H1 (cell line): ENCODE measurements around the gene HAS3. TPM values are rescaled to one million over a fixed set of nuclear protein-coding genes. Genes with fewer than 3 reads are reported as not detected.

ENCODE experiments used
- CTCF ChIA-PET: fragments of 300-600 bp; sonication (Branson Sonifier 250); formaldehyde crosslinking; loops from one replicate; lab custom pipeline; 2021; ENCODE audit not compliant: partially characterized antibody; lab: Charles Lee
- POLR2A ChIA-PET: fragments of 300-600 bp; sonication (Branson Sonifier 250); formaldehyde crosslinking; loops from one replicate; lab custom pipeline; 2021; ENCODE audit warnings: inconsistent platforms; ENCODE audit not compliant: partially characterized antibody; lab: Charles Lee
- DNase-seq, 2 experiments: peaks; one replicate each; pipeline versions ENCODE4 v3.0.0 to v3.0.0-alpha.2; 2010 to 2022; ENCODE audit warnings: low spot score in 2 of 2, low read depth in 1 of 2, mixed read lengths in 1 of 2
- FAIRE-seq: peaks from 2 replicates; lab custom pipeline; 2011; peaks lifted over from hg19 to GRCh38; lab: Jason Lieb, UNC
- H2AFZ ChIP-seq: 2 replicates; pipeline ENCODE4 v1.8.1; 2012; ENCODE audit warnings: low read length, inconsistent platforms
- H2AK5ac ChIP-seq: 2 replicates; pipeline ENCODE4 v1.6.1; 2013; ENCODE audit warnings: low read depth, low read length
- H2BK120ac ChIP-seq: replicated peaks from 2 replicates; pipeline ENCODE3; 2013; ENCODE audit warnings: low read depth, low read length, inconsistent platforms
- H2BK12ac ChIP-seq: 2 replicates; pipeline ENCODE4 v1.6.1; 2013; ENCODE audit warnings: low read depth, low read length
- H2BK15ac ChIP-seq: 2 replicates; pipeline ENCODE4 v1.6.1; 2013; ENCODE audit warnings: low read length
- H2BK20ac ChIP-seq: 2 replicates; pipeline ENCODE4 v1.6.1; 2013; ENCODE audit warnings: low read length
- H2BK5ac ChIP-seq: 2 replicates; pipeline ENCODE4 v1.6.1; 2013; ENCODE audit warnings: low read depth, low read length
- H3K14ac ChIP-seq: 2 replicates; pipeline ENCODE4 v1.6.1; 2013; ENCODE audit warnings: inconsistent platforms; ENCODE audit not compliant: insufficient read length
- H3K18ac ChIP-seq: 2 replicates; pipeline ENCODE4 v1.6.1; 2013; ENCODE audit warnings: low read length; ENCODE audit errors: extremely low read depth
- H3K23ac ChIP-seq: 2 replicates; pipeline ENCODE4 v1.6.1; 2013; ENCODE audit warnings: inconsistent platforms; ENCODE audit not compliant: insufficient read length
- H3K23me2 ChIP-seq: 2 replicates; pipeline ENCODE4 v1.6.1; 2013; ENCODE audit warnings: low read depth, low read length
- H3K27ac ChIP-seq: 2 replicates; pipeline ENCODE4 v1.6.1; 2011; ENCODE audit warnings: low read depth, low read length, inconsistent platforms
- H3K27me3 ChIP-seq, 4 experiments: replicated peaks in 1 of 4; 1 replicate in 1 of 4; 2 replicates in 3 of 4; pipeline versions ENCODE4 v1.6.1 to v1.8.1; 2011 to 2013; ENCODE audit warnings: low read length in 3 of 4, mild to moderate bottlenecking in 3 of 4, inconsistent platforms in 2 of 4, mixed read lengths in 2 of 4, moderate library complexity in 1 of 4; ENCODE audit not compliant: control insufficient read depth in 3 of 4, insufficient read depth in 3 of 4; ENCODE audit errors: extremely low read depth in 1 of 4
- H3K36me3 ChIP-seq, 4 experiments: 2 replicates each; pipeline versions ENCODE4 v1.6.1 to v1.8.1; 2011 to 2013; ENCODE audit warnings: mild to moderate bottlenecking in 4 of 4, low read length in 3 of 4, moderate library complexity in 2 of 4, control low read depth in 1 of 4, inconsistent platforms in 1 of 4; ENCODE audit not compliant: insufficient read depth in 4 of 4, control insufficient read depth in 2 of 4
- H3K4ac ChIP-seq: replicated peaks from 2 replicates; pipeline ENCODE3; 2013; ENCODE audit warnings: low read length, low read depth, mixed read lengths, inconsistent platforms; ENCODE audit not compliant: insufficient read length
- H3K4me1 ChIP-seq, 4 experiments: replicated peaks in 1 of 4; 1 replicate in 1 of 4; 2 replicates in 3 of 4; pipeline versions ENCODE4 v1.6.1 to v1.8.1; 2011 to 2013; ENCODE audit warnings: low read length in 3 of 4, inconsistent platforms in 2 of 4, mixed read lengths in 1 of 4; ENCODE audit not compliant: insufficient read depth in 4 of 4, control insufficient read depth in 3 of 4
- H3K4me2 ChIP-seq, 2 experiments: 2 replicates each; pipeline versions ENCODE4 v1.6.1 to v1.8.1; 2011 to 2013; ENCODE audit warnings: low read depth in 2 of 2, low read length in 2 of 2, control low read depth in 1 of 2, inconsistent platforms in 1 of 2, mild to moderate bottlenecking in 1 of 2; ENCODE audit not compliant: insufficient read depth in 1 of 2
- H3K4me3 ChIP-seq, 4 experiments: fragments of 200-600, 300-600 bp in 1 of 4; sonication (generic), shearing (Covaris generic), sonication (Bioruptor Twin) in 1 of 4; 2 replicates each; pipeline versions ENCODE4 v1.5.1 to v1.8.1; 2011 to 2016; ENCODE audit warnings: low read length in 4 of 4, low read depth in 3 of 4, control low read depth in 2 of 4, inconsistent platforms in 2 of 4, mild to moderate bottlenecking in 2 of 4, mixed read lengths in 1 of 4, moderate library complexity in 1 of 4; ENCODE audit not compliant: insufficient read depth in 2 of 4; ENCODE audit errors: extremely low read depth in 1 of 4
- H3K56ac ChIP-seq: replicated peaks from 2 replicates; pipeline ENCODE3; 2013; ENCODE audit warnings: low read depth, mild to moderate bottlenecking, mixed read lengths, low read length, inconsistent platforms; ENCODE audit not compliant: insufficient read length
- H3K79me1 ChIP-seq: 2 replicates; pipeline ENCODE4 v1.6.1; 2013; ENCODE audit warnings: low read depth, low read length, control low read depth
- H3K79me2 ChIP-seq, 2 experiments: 2 replicates each; pipeline versions ENCODE4 v1.6.1 to v1.8.1; 2012 to 2013; ENCODE audit warnings: low read length in 2 of 2, mild to moderate bottlenecking in 2 of 2, inconsistent platforms in 1 of 2; ENCODE audit not compliant: insufficient read depth in 2 of 2, control insufficient read depth in 1 of 2
- H3K9ac ChIP-seq, 4 experiments: replicated peaks in 1 of 4; 1 replicate in 1 of 4; 2 replicates in 3 of 4; pipeline versions ENCODE4 v1.6.1 to v1.8.1; 2011 to 2013; ENCODE audit warnings: low read depth in 3 of 4, low read length in 3 of 4, control low read depth in 2 of 4, mild to moderate bottlenecking in 2 of 4, moderate library complexity in 2 of 4, inconsistent platforms in 1 of 4; ENCODE audit errors: extremely low read depth in 1 of 4
- H3K9me3 ChIP-seq, 2 experiments: 2 replicates each; pipeline versions ENCODE4 v1.6.1 to v1.8.1; 2012 to 2013; ENCODE audit warnings: mild to moderate bottlenecking in 2 of 2, moderate library complexity in 2 of 2, control low read depth in 1 of 2, inconsistent platforms in 1 of 2, low read depth in 1 of 2, low read length in 1 of 2, mixed read lengths in 1 of 2; ENCODE audit not compliant: insufficient read depth in 2 of 2
- H4K20me1 ChIP-seq, 2 experiments: replicated peaks in 1 of 2; 2 replicates each; pipeline versions ENCODE3 to v1.8.1; 2011 to 2013; ENCODE audit warnings: inconsistent platforms in 2 of 2, low read length in 2 of 2, mild to moderate bottlenecking in 1 of 2; ENCODE audit not compliant: insufficient read depth in 2 of 2, control insufficient read depth in 1 of 2
- H4K5ac ChIP-seq: 2 replicates; pipeline ENCODE4 v1.6.1; 2013; ENCODE audit warnings: low read length, low read depth, mixed read lengths, inconsistent platforms; ENCODE audit not compliant: insufficient read length
- H4K8ac ChIP-seq: 2 replicates; pipeline ENCODE4 v1.8.0; 2013; ENCODE audit warnings: mild to moderate bottlenecking, moderate library complexity, low read length, inconsistent platforms; ENCODE audit not compliant: insufficient read depth; ENCODE audit errors: extremely low read depth
- H4K91ac ChIP-seq: replicated peaks from 2 replicates; pipeline ENCODE3; 2013; ENCODE audit warnings: low read length, mixed read lengths, inconsistent platforms; ENCODE audit not compliant: insufficient read length
- BCL11A ChIP-seq, 2 experiments: IDR thresholded peaks; one replicate each; pipeline ENCODE4 v1.6.1; 2011; ENCODE audit warnings: low read depth in 2 of 2, low read length in 2 of 2, mild to moderate bottlenecking in 2 of 2
- CBX8 ChIP-seq: fragments of 300-800, 300-1000 bp; sonication (generic); IDR thresholded peaks from 2 replicates; pipeline ENCODE4 v1.7.1; 2016; ENCODE audit warnings: low read depth, low read length, borderline replicate concordance
- EGR1 ChIP-seq: IDR thresholded peaks from 2 replicates; pipeline ENCODE4 v1.6.1; 2011; ENCODE audit warnings: low read depth, low read length, borderline replicate concordance
- EP300 ChIP-seq, 2 experiments: IDR thresholded peaks; 1 replicate in 1 of 2; 2 replicates in 1 of 2; pipeline ENCODE4 v1.6.1; 2011 to 2012; ENCODE audit warnings: low read depth in 2 of 2, low read length in 2 of 2, mild to moderate bottlenecking in 2 of 2, borderline replicate concordance in 1 of 2, inconsistent platforms in 1 of 2, moderate library complexity in 1 of 2
- EZH2 ChIP-seq: fragments of 200-600 bp; sonication (generic); IDR thresholded peaks from 2 replicates; pipeline ENCODE4 v1.7.1; 2012; ENCODE audit warnings: low read depth, mild to moderate bottlenecking, moderate library complexity, low read length, inconsistent platforms; ENCODE audit not compliant: severe bottlenecking
- NANOG ChIP-seq: IDR thresholded peaks from 2 replicates; pipeline ENCODE4 v1.6.1; 2011; ENCODE audit warnings: low read length, low read depth, mild to moderate bottlenecking, inconsistent platforms; ENCODE audit not compliant: insufficient read depth, poor library complexity, severe bottlenecking
- RBBP5 ChIP-seq: IDR thresholded peaks from 2 replicates; pipeline ENCODE4 v1.7.1; 2012; ENCODE audit warnings: low read depth, mild to moderate bottlenecking, inconsistent platforms, low read length, moderate library complexity, borderline replicate concordance
- SP4 ChIP-seq: IDR thresholded peaks from 2 replicates; pipeline ENCODE4 v1.6.1; 2012; ENCODE audit warnings: low read length, inconsistent platforms
- USF2 ChIP-seq: IDR thresholded peaks from 2 replicates; pipeline ENCODE4 v1.6.1; 2011; ENCODE audit warnings: low read length, improper control_type of control experiment
- WGBS, 2 experiments: shearing (Covaris generic) in 1 of 2; methylation state at CpG; one replicate each; pipeline versions ENCODE4 v1.1.6 to v1.1.7; 2013 to 2015; ENCODE audit warnings: low lambda C conversion rate in 2 of 2, mixed read lengths in 2 of 2, inconsistent platforms in 1 of 2, low coverage in 1 of 2, missing lambda C conversion rate in 1 of 2; ENCODE audit not compliant: insufficient replicate concordance in 2 of 2, insufficient coverage in 1 of 2, insufficient read length in 1 of 2; ENCODE audit errors: extremely low coverage in 1 of 2, missing lambda C conversion rate in 1 of 2; 5-methylcytosine and 5-hydroxymethylcytosine counted together
- polyA plus RNA-seq, 7 experiments: library from polyadenylated mRNA; depleted of rRNA in 3 of 7; stranded (reverse) in 5 of 7; unstranded in 2 of 7; fragments of >200 nt in 5 of 7; fragments of 200-250 nt in 2 of 7; gene quantifications; 1 replicate in 5 of 7; 2 replicates in 1 of 7; 4 replicates in 1 of 7; pipeline versions ENCODE4 v1.2.1 to v1.2.3, GENCODE V29; 2011 to 2013; ENCODE audit warnings: missing spikeins in 2 of 7, mixed read lengths in 2 of 7
- total RNA-seq: library from RNA; stranded (reverse); fragmentation: NEBNext Ultra II Directional; extraction: Animal tissue kit (Norgen Biotek cat#: 25700); gene quantifications from 2 replicates; pipeline ENCODE4 v1.2.1, GENCODE V29; 2021
- TF ChIP-seq, protein P1 (sequence below): IDR thresholded peaks from 2 replicates; pipeline ENCODE4 v1.6.1; 2012; ENCODE audit warnings: inconsistent platforms
- TF ChIP-seq, protein P2 (sequence below): IDR thresholded peaks from 2 replicates; pipeline ENCODE4 v1.6.1; 2012; ENCODE audit warnings: inconsistent platforms

The HAS3 gene
- total and polyA plus RNA-seq, 2 of the 8 experiments (the other 6 are each of a cell fraction or from before 2014, with no cell fraction given), result 32.1 to 69.6 TPM

DNA sequence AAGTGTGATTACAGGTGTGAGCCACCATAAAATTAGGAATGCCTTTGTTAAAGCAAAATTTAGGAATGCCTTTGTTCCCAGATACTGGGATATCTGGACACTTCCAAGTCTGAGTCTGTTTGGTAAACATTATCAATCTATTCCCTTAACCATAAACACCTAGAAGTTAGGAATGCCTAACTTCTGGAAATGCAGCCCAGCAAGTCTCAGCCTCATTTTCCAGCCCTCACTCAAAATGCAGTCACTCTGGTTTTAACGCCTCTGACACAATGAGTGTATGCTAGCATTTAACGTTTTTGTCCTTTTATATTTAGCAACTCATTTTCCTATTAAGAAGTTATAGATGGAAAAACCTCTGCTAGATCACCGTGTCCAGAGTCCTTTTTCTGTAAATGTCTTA, 34.4 kb upstream of the HAS3 start:
- no peak overlapping the region for H2BK15ac ChIP-seq
- no peak overlapping the region for H2BK120ac ChIP-seq
- no peaks in the 10 kb centered on the region for H3K9me3 ChIP-seq
- H4K91ac ChIP-seq, result no peak overlapping the region
- DNase-seq, result no peak
- H3K36me3 ChIP-seq, result no peaks in the 10 kb centered on the region
- H2BK20ac ChIP-seq, result peak overlapping the region; percentile 98; the same call in 1 of the 2 replicates
- no peak overlapping the region for H3K4me3 ChIP-seq
- H2BK5ac ChIP-seq, result peak overlapping the region; percentile 55; the same call in 1 of the 2 replicates
- CTCF ChIA-PET, result interaction anchor here (0.7 to 3.5 kb wide), 4 partner anchors 10 to 324 kb away, joined by 3 to 9 read pairs (median 3); no protein-coding TSS in a partner anchor
- no peak overlapping the region for H3K27ac ChIP-seq
- no peak overlapping the region for H3K9ac ChIP-seq
- FAIRE-seq, result no peak
- peaks cover 2 to 17% (median 15%) of the 10 kb centered on the region in 4 experiments for H3K4me1 ChIP-seq
- no peak overlapping the region for H3K18ac ChIP-seq
- no peak overlapping the region for H3K23ac ChIP-seq
- H2AFZ ChIP-seq, result no peak overlapping the region
- H4K5ac ChIP-seq, result no peak overlapping the region
- no peak overlapping the region for H2BK12ac ChIP-seq
- H4K8ac ChIP-seq, result no peak overlapping the region
- H3K23me2 ChIP-seq, result peaks cover 3% of the 10 kb centered on the region; the same call in 1 of the 2 replicates
- no peaks in the 10 kb centered on the region for H3K79me1 ChIP-seq
- WGBS, 2 experiments, result 73% methylated on average over 3 of the region's 3 CpGs; no CpG with 5 or more reads in 1 of the 2 experiments
- H3K79me2 ChIP-seq, result no peaks in the 10 kb centered on the region
- H3K4ac ChIP-seq, result no peak overlapping the region
- no peak overlapping the region; a peak in 1 of 4 replicates for H3K4me2 ChIP-seq
- H2AK5ac ChIP-seq, result no peak overlapping the region
- POLR2A ChIA-PET, result interaction anchor here (0.7 to 2.1 kb wide), 7 partner anchors 12 to 101 kb away, joined by 3 to 11 read pairs (median 4); no protein-coding TSS in a partner anchor
- no peak overlapping the region for H3K14ac ChIP-seq
- no peak overlapping the region for H3K56ac ChIP-seq
- H4K20me1 ChIP-seq, result no peaks in the 10 kb centered on the region
- H3K27me3 ChIP-seq, result no peaks in the 10 kb centered on the region
- no peak for TF ChIP-seq CBX8
- no peak for TF ChIP-seq EZH2
- TF ChIP-seq SP4, result no peak
- TF ChIP-seq, protein P1, sequence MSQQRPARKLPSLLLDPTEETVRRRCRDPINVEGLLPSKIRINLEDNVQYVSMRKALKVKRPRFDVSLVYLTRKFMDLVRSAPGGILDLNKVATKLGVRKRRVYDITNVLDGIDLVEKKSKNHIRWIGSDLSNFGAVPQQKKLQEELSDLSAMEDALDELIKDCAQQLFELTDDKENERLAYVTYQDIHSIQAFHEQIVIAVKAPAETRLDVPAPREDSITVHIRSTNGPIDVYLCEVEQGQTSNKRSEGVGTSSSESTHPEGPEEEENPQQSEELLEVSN, result no peak
- TF ChIP-seq EP300 (IDR thresholded peaks at IDR 0.05; ENCODE audit: borderline replicate concordance in 1 of 2, low read depth in 2 of 2, low read length in 2 of 2), result no peak
- TF ChIP-seq RBBP5, result no peak
- TF ChIP-seq BCL11A (IDR thresholded peaks at IDR 0.05; ENCODE audit: low read depth in 2 of 2, low read length in 2 of 2), result no peak
- TF ChIP-seq EGR1, result no peak
- no peak for TF ChIP-seq USF2
- TF ChIP-seq NANOG, result no peak
- TF ChIP-seq, protein P2, sequence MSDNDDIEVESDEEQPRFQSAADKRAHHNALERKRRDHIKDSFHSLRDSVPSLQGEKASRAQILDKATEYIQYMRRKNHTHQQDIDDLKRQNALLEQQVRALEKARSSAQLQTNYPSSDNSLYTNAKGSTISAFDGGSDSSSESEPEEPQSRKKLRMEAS, result no peak
